GM21360 (cell line): ENCODE measurements around the gene IGF1R.
A peak's percentile ranks its signal among the peaks of the same experiment; 100 is the strongest.

ENCODE experiments used
- ATAC-seq: cut with Tn5 transposase; IDR thresholded peaks from one replicate; pipeline ENCODE4 v1.9.1; 2021; ENCODE audit warnings: mild to moderate bottlenecking, moderate library complexity; ENCODE audit not compliant: unreplicated experiment

The IGF1R gene

DNA sequence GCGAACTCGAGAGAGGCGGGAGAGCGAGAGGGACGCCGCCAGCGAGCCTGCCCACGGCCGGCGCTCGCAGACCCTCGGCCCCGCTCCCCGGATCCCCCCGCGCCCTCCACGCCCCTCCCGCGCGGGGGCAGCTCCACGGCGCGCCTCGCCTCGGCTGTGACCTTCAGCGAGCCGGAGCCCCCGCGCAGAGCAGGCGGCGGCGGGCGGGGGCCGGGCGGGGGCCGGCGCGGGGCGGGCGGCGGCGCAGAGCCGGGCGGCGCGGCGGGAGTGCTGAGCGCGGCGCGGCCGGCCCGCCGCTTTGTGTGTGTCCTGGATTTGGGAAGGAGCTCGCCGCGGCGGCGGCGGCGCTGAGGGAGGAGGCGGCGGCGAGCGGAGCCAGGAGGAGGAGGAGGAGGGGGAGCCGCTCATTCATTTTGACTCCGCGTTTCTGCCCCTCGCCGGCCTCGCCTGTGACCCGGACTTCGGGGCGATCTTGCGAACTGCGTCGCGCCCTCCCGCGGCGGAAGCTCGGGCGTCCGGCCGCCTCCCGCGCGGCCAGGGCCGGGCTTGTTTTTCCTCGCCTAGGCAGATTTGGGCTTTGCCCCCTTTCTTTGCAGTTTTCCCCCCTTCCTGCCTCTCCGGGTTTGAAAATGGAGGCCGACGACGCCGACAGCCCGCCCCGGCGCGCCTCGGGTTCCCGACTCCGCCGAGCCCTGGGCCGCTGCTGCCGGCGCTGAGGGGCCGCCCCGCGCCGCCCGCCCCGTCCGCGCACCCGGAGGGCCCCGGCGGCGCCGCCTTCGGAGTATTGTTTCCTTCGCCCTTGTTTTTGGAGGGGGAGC lies 524 bp downstream of the IGF1R start:
- peak; percentile 11 for ATAC-seq

DNA sequence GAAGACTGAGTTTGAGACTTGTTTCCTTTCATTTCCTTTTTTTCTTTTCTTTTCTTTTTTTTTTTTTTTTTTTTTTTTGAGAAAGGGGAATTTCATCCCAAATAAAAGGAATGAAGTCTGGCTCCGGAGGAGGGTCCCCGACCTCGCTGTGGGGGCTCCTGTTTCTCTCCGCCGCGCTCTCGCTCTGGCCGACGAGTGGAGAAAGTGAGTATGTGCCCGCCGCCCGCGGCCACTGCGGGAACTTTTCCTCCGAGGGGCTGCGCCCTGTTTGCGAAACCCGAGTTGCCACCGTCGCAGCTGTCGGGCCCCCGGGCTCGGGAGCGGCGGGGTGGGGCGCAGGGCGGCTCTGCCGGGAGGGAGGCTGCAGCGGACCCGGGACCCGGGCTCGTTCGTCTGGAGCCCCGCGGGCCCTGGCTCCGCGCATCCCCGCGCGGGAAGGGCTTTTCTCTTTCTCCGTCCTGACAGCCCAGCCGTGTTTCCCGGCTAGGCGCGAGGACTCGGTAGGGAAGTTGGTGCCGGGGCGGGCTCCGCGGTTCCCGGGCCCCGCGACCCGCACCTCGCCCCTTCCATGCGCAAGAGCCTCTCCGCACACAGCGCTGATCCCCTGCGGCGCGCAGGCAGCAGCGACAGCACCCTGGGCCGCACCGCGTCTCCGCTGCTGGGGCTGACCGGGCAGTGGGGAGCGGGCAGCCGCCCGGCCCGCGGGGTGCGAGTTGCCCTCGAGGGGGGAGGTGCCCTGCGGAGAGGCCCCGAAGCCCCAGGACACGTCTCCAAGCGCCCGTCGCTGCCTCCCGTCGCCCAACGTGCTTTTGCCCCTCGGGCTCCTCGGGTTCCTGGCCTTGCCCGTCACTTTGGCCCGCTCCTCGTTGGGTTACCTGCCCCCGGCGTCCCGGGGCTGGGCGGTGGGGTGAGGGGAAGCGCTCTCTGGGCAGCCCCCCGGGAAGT lies 1.4 kb downstream of the IGF1R start:
- ATAC-seq = no peak

GRCh38 chr15:98650417-98651035 lies 2.2 kb downstream of the IGF1R start:
- ATAC-seq = no peak

DNA sequence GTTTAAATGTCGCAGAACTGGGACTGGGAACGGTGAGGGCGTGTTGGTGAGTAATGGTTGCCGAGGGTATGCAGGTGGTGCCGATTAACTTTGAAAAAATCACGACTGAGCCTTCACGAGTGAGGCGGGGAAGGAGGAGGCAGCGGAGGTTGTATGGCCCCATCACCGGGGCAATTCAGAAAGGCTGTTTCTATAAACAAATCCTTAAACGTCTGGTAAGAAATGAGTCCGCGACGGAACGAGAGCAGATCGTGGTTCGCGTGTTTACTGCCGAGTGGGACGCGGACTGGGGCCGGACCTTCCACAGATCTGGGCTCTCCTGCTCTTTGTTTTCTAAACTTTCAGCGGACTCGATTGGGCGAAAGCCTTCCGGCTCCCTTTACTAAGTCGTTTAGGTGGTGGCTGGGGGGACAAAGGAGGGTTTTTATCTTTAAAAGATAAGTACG lies 2.7 kb downstream of the IGF1R start:
- no peak for ATAC-seq

DNA sequence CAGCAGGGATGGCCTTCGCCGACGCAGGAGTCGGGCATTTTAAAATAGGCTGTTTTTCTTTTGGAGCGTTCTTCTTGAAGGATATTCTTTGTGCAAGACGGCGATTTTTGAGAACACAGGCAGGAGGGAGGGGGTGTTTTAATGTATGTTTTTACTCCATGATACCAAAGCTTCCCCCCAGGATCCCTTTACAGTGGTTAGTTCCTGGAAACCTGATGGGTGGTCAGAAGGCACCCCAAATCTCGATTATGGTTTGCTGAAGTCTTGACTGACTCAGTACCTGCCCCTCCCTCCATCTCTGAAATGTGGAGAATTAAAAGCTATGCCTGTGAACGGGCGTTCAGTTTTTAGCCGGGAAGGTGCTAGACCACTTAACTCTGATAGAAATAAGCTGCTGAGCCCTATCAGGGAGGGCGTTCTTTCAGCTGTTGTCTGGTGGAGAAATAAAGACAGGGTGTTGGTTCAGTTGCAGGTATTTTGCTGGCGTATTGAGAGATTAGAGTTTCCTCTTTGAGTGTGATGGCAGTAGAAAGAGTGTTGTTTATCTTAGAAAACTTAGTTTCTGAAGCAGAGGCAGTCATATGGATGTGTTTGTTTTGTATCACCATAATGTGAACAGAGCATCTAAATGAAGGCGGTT lies 3.4 kb downstream of the IGF1R start:
- ATAC-seq = no peak

- ATAC-seq = no peak
Measured at GRCh38 chr15:98653686-98654085, 5.3 kb downstream of the IGF1R start.

- ATAC-seq = no peak
Measured at GRCh38 chr15:98654790-98655360, 6.5 kb downstream of the IGF1R start.

DNA sequence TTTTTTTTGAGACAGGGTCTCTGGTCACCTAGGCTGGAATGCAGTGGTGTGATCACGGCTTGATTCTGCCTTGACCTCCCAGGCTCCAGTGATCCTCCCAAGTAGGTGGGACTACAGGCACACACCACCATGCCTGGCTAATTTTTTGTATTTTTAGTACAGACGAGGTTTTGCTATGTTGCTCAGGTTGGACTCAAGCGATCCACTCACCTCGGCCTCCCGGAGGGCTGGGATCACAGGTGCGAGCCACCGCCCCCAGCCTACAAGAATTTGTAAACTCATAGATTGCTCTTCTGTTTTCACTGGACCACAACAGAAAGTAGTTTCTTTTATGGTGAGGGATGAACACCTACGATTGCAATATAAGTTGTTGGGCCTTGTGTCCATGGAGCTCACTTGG lies 7.4 kb downstream of the IGF1R start:
- no peak for ATAC-seq

DNA sequence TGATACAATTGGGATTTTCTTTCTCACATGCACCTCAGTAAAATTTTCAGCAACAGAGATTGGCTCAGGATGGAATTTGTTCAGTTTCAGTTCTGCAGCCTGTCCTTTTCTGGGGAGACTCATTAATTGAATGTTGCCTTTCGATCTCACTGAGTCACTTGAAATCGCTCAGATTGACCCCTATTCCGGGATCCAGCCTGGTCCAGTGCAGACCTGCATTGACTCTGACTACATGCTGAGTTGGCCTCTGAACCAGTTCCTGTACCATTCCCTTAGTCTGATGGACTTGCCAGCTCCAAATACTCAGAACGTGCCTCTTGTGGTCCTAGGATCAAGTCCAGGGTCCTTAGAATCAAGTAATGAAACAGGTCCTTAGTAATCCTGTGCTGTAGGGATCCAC lies 9.4 kb downstream of the IGF1R start:
- no peak for ATAC-seq

DNA sequence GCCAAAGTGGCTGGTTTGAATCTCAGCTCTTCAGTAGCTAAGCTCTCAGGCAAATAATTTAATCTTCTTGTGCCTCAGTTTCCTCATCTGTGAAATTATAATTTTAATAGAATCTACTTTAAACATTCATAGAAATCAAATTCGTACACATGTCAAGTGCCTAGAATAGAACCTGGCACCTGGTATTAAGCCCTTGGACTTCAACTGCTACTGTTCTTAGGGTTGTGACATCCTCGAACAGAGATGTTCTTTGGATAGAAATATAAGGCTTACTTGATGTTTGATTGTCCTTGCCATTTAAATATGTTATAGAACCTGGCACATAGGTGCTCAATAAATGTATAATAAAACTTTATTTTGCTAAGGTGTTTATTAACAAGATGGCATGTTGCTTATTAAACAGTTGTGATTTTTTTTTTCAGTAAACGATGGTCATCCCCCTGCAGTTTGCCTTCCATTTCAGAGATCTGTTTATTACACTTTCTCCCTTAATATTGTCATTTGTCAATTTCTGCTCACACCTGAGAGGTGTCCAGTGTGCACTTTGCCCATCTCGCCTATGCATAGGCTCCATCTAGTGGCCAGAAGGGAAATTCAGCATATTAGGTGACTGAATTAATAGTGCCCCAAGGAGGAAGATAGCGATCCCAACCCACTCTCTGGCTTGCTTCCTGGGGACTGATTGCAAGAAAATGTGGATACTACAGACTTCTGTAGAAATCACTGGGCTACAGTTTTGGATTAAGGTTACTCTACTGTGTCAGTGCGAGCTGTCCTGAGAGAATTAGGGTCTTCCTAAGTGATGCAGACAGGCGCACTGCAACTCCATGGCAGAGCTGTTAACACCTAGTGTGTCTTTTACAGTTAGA lies 10.7 kb downstream of the IGF1R start:
- ATAC-seq = peak; percentile 96

- ATAC-seq = no peak
Measured at GRCh38 chr15:98660055-98660454, 11.7 kb downstream of the IGF1R start.

- no peak for ATAC-seq
Measured at GRCh38 chr15:98663045-98663444, 14.7 kb downstream of the IGF1R start.

DNA sequence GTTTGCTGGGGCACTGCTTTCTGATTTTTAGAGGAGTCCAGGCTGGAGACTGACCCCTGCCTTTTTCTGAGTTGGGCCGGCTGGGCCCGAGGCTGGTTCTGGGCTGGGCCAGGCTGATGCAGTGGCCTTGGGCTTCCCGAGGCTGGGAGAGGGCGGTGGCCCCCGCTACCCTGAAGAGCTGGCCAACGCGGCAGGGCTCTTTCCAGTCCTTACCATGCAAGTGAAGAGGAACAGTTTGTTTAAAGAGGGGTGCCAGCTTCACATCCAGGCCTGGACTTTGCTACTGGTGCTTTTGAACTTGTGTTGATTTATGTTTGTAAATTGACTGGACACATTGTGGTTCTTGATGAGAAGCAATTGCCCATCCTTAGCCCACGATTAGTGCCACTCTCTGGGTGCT lies 15.3 kb downstream of the IGF1R start:
- ATAC-seq = no peak

DNA sequence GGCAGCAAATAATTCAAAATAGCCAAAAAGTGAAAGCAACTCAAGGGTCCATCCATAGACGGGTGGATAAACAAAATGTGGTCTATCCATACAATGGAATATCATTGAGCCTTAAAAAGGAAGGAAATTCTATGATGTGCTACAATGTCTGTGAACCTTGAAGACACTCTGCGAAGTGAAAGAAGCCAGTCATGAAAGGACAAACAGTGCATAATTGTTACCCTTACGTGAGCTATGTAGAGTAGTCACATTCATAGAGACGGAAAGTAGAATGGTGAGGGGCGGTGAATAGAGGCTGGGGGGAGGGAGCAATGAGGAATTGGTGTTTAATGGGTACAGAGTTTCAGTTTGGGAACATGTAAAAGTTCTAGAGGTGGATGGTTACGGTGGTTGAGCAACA lies 18.1 kb downstream of the IGF1R start:
- no peak for ATAC-seq

DNA sequence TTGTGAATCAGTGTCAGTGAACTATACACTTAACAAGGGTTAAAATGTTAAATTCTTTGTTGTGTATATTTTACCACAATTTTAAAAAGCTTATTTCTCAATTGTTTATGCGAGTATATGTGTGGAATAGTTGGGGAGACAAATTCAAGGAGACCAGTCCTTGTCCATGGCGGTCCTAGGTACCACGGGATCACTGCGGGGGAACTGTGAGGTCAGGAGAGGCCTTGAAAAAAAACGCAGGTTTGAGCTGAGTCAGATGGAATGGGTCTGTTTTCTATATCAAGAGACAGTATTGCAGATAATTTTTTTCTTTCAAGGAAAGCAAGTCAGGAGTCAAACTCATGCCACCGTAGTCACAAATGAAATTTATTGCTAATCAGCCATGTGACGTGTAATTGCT lies 18.5 kb downstream of the IGF1R start:
- ATAC-seq = no peak

DNA sequence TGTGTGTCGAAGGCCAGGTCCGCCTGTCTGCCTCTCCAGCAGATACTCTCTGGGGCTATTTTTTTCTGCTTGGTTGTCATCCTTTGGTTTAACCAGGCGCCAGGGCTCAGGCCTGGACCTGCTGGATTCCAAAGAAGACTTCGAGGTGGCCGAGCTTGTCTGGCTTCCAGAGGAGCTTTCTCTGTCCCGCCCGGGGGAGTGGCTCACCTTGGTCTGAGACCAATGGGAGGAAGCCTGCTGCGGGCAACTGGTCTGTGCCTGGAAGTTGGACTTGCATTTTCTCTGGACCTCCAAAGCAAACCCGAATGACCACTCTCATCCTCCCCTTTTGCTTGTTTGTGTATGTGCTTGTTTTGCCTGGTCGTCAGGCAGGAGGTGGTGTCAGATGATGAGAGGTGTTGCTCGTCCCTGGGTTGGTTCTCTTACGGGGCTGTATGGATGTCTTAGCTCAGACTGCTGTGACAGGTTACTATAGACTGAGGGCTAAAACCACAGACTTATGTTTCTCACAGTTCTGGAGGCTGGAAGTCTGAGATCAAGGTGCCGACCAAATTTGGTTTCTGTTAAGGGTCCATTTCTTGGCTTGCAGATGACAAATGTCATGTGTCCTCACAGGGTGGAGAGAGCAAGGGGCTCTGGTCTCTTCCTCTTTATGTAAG lies 19.3 kb downstream of the IGF1R start:
- no peak for ATAC-seq

GRCh38 chr15:98668566-98669308 lies 20.4 kb downstream of the IGF1R start:
- ATAC-seq = peak; percentile 91

DNA sequence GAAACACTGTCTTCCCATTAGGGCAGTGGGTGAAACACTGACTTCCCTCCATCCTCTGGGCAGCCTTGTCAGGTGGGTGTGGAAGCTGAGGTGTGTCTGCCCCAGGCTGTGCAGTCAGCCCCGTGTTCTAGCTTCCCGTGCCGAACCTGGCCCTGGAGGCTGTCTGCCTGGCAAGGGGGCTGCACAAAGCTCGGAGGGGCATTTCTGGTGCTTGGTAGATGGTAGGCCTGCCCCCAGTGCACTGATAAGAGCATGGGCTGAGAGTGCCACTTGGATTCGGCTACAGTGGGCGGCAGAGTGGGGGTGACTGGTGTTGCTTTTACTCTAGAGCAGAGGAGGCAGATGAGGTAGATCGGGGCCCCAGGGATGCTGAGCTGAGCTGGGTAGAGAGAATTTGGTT lies 21.3 kb downstream of the IGF1R start:
- ATAC-seq = no peak
